H7 (cell line): ENCODE data around the gene IPPK. TPM values are rescaled to one million over a fixed set of nuclear protein-coding genes. Genes with fewer than 3 reads are reported as not detected.

Experiments
- DNase-seq: peaks from one replicate; pipeline ENCODE4 v3.0.0; 2012
- H3K27me3 ChIP-seq: 2 replicates; pipeline ENCODE4 v1.6.0; 2011; ENCODE audit warnings: mild to moderate bottlenecking, low read length; ENCODE audit not compliant: control insufficient read depth, insufficient read depth
- H3K36me3 ChIP-seq: replicated peaks from 2 replicates; pipeline ENCODE4 v1.5.1; 2011; ENCODE audit warnings: low read length; ENCODE audit not compliant: control insufficient read depth, insufficient read depth
- H3K4me3 ChIP-seq: 2 replicates; pipeline ENCODE4 v1.5.1; 2011; ENCODE audit warnings: low read depth, mild to moderate bottlenecking, control low read depth, low read length, moderate library complexity; ENCODE audit not compliant: insufficient read depth
- total RNA-seq: library from RNA; depleted of rRNA; stranded (reverse); fragments of >200 nt; shearing (Covaris generic); gene quantifications from 2 replicates; pipeline ENCODE4 v1.2.3, GENCODE V29; 2014

The IPPK gene
- total RNA-seq, 1 experiment from 2014 or later: 10.6 TPM

DNA sequence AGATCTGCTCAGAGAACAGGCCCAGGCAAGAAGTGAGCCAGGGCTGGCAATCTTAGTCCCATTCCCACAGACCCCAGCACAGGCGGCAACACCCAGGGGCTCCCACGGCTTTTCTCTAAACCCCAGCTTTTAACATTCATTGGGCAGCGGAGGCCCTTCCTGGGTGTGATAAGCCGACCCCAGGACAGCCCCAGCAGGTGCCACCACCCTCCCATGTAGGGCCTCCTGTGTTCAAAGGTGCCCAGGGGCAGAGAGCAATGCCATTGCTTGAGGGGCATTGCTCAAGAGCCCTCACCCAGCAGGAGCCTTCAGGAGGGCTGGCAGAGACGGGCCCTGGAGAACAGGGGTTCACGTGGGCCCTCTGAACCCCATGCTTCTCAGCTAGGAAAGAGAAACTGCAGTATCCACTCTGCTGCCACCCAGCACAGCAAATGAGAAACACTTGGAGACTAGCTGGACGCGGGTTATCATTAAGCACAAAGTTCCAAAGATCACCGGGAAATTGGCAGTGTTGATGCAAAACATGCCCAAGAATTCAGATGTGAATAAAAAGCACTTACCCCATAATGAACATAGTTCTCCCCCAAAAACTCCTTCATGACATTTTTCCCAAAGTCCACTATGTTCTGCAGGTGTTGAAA lies 13.9 kb downstream of the IPPK start:
- no peak overlapping the region for H3K4me3 ChIP-seq
- DNase-seq: peak; percentile 33
- peaks cover 1% of the 10 kb centered on the region for H3K36me3 ChIP-seq
- no peaks in the 10 kb centered on the region for H3K27me3 ChIP-seq

GRCh38 chr9:92655366-92655765 lies 14.6 kb downstream of the IPPK start:
- Histone ChIP-seq H3K4me3 (no peak overlapping the region), H3K27me3 (no peaks in the 10 kb centered on the region), H3K36me3 (peaks cover 1% of the 10 kb centered on the region)
- peak; percentile 24 for DNase-seq

DNA sequence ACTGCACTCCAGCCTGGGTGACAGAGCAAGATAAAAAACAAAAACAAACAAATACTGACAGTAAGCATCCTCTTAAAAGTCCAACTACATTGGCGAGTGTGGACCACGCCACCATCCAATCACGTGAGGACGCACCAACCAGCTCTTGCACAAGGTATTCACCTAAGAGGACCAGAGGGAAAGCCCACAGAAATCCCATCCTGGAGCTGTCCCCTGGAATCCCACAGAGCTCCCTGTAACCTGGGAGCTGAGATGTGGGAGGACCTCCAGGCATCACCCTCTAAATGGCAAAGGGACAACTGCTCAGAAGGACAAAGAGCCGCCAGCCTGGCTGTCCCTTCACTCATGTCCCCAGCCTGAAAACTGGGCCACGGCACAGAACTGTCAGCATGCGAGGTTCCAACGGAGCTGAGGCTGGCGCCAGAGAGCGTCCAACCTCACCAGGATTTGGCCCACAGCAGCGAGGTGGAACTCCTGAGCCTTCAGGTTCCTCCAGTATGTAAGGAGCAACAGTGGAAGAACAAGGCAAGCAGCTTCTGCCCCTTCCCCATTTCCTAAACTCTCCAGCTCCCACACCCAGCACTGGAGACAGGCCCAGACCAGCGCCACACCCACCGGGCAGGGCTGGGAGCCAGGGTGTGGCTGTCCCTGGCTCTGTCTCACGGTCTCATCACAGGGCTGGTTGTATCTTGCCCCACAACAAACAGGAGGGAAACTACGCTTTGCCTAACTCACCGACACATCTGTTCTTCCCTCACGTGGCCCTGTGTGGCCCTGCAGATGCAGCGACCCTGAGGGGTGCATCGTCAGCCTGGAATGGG lies 15.2 kb downstream of the IPPK start:
- H3K27me3 ChIP-seq: no peaks in the 10 kb centered on the region
- no peak overlapping the region for H3K4me3 ChIP-seq
- H3K36me3 ChIP-seq: peaks cover 1% of the 10 kb centered on the region
- DNase-seq: peak; percentile 37

DNA sequence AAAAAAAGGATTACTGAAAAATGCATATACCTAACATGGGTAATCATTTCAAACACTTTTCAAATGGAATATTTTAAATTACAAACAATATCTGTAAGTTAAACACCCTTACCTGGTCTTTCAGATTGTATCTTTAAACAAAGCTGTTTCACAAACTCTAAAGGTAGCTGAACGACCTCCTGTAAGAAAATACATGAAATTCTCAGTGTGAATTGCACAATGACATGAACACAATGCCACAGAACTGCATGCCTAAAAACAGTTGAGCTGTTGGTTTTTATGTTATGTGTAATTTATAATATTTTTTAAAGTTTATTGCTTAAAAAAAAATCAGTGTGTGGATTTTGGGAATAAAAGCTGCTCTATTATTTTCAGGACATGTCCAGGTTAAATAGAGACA lies 17.5 kb downstream of the IPPK start:
- no peak overlapping the region for H3K4me3 ChIP-seq
- H3K27me3 ChIP-seq: no peaks in the 10 kb centered on the region
- peaks cover 4% of the 10 kb centered on the region for H3K36me3 ChIP-seq
- DNase-seq: no peak

DNA sequence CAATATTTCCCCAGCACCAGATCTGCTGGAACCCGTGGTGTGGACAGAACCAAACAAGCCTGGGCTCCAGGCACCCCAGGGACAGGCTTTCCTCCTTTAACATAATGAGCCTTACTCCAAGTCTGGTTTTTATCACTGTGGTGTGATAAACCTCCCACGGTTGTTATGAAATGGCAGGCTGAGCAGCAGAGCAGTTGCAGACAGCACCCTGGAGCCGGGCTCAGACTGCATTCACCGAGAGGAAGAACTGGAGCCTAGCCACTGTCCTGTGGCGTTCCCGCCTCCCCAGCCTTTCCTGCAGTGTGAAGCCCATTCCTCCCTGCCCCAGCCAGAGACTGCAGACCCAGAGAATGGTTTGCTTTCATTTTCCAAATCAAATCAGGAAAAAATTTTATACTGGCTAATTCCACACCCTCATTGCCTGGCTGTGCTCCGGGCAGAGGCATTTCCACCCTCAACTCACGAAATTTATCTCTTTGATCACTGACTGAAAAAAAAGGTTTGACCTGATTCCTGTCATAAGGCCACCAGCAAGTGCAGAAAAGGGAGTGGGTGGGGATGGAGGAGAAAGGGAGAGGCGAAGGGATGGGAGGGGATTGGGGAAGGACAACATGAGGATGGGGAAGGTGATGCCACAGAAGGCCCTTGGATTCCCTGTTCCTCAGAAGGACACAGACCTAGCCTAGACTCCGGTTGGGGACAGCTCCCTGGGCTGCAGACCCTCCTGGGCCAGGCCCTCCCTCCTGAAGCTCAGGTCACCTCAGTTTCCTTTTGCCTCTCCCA lies 18.9 kb downstream of the IPPK start:
- peaks cover 4% of the 10 kb centered on the region for H3K36me3 ChIP-seq
- no peak overlapping the region for H3K4me3 ChIP-seq
- H3K27me3 ChIP-seq: no peaks in the 10 kb centered on the region
- DNase-seq: peak; percentile 6

DNA sequence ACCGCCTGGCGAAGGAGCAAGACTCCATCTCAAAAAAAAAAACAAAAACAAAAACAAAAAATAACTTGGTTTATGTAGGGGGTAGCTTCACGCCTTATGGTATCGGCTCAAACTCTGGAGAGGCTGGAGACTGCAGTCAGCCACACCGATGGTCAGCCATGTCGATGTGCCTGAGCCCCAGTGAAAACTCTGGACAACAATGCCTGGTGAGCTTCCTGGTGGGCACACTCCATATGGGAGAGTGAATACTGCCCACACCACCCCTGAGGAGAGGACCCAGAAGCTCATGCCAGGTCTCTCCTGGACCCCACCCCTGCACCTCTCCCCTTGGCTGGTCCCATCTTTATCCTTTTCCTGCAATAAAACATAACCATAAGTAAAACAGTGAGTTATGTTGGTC lies 19.6 kb downstream of the IPPK start:
- no peak for DNase-seq
- H3K4me3 ChIP-seq: no peak overlapping the region
- no peaks in the 10 kb centered on the region for H3K27me3 ChIP-seq
- H3K36me3 ChIP-seq: peaks cover 4% of the 10 kb centered on the region

DNA sequence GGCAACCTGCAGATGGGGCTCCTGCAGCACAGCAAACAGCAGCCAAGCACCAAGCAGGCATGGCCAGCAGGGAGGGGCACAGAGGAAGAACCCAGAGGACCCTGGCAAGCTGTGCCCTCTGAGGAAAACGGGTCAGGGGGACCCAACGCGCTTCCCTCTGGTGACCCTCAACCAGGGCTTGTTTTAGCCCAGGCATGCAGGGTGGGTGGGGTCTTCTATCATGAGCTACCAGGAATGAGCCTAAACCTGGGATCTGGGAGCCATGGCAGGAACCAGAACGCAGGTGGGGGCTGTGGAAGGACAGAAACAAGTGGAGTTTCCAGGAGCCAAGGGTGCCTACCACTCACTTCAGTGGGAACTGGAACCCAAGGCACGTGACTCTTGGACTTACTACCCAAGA lies 20.9 kb downstream of the IPPK start:
- Histone ChIP-seq H3K4me3 (no peak overlapping the region), H3K27me3 (no peaks in the 10 kb centered on the region), H3K36me3 (peaks cover 4% of the 10 kb centered on the region)
- DNase-seq: peak; percentile 28

DNA sequence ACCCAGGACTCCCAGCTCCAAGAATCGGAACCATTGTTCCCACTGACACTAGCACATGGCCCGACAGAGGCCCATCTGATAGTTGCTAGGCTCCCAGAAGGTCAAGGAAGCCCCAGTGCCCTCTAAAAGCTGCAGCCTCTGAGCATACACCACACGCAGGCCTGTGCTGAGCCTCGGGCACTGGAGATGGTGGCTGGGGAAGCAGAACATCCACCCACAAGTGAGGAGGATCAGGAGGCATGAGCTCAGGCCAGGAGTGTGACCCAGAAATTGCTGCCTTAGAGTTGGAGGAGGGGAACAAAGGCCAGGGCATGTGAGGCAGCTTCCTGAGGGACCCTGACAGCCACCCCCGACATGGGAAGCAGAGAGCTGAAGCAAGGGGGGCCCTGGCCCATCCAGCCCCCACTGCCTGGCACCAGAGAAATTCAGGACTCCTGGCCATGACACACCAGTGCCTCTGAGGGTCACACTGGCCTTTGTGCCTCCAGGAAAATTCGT lies 21.4 kb downstream of the IPPK start:
- Histone ChIP-seq H3K27me3 (no peaks in the 10 kb centered on the region), H3K36me3 (peaks cover 4% of the 10 kb centered on the region), H3K4me3 (no peak overlapping the region)
- DNase-seq: no peak

GRCh38 chr9:92647671-92648473 lies 22.1 kb downstream of the IPPK start:
- Histone ChIP-seq H3K27me3 (no peaks in the 10 kb centered on the region), H3K36me3 (peaks cover 5% of the 10 kb centered on the region), H3K4me3 (no peak overlapping the region)
- no peak for DNase-seq

DNA sequence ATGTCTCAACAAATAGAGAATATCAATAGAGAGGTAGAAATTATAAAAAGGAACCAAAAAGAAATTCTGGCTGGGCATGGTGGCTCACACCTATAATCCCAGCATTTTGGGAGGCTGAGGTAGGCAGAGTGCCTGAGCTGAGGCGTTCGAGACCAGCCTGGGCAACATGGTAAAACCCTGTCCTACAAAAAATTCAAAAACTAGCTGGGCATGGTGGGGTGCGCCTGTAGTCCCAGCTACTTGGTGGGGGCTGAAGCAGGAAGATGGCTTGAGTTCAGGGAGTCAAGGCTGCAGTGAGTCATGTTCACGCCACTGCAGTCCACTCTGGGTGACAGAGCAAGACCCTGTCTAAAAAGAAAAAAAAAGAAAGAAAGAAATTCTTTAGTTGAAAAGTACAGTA lies 24.9 kb downstream of the IPPK start:
- DNase-seq: no peak
- Histone ChIP-seq H3K4me3 (no peak overlapping the region), H3K36me3 (peaks cover 8% of the 10 kb centered on the region), H3K27me3 (no peaks in the 10 kb centered on the region)

DNA sequence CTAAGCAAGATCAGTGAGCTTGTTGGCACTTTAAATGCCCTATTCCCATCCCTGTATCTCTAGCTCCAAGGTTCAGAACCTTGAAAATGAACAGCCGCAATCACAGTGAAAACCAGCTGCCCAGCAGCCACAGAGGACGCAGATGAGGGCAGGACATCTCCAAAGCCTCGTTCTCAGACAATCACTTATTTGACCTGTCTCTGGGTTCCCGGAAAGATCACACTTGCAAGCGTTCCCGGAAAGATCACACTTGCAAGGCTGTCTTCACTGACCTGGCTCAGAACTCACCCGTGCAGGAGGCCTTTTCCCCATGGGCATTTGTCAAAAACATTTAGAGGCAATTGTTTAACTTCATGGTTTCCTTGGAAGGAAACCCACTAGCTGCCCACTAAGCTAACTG lies 25.7 kb downstream of the IPPK start:
- Histone ChIP-seq H3K27me3 (no peaks in the 10 kb centered on the region), H3K36me3 (peaks cover 8% of the 10 kb centered on the region), H3K4me3 (no peak overlapping the region)
- DNase-seq: no peak

DNA sequence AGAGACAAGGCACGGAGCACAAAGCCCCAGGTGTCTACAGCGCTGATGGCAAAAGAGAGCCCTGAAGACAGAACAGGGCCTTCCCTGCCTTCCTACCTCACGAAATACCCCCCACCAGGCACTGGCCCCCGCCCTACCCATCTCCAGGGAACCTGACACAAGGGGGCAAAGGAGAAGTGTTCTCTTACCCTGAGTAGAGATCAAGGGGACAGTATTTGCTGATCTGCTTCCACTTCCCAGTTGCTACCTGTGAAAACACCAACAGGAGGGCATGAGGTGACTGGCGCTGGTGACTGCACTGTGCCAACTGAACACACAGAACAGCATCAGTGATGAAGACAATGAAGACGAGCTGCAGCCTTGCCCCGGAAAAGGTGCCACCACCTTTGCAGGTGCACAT lies 27.4 kb downstream of the IPPK start:
- no peaks in the 10 kb centered on the region for H3K27me3 ChIP-seq
- H3K4me3 ChIP-seq: no peak overlapping the region
- H3K36me3 ChIP-seq: peaks cover 4% of the 10 kb centered on the region
- peak; percentile 25 for DNase-seq

GRCh38 chr9:92642041-92642451 lies 27.9 kb downstream of the IPPK start:
- Histone ChIP-seq H3K4me3 (no peak overlapping the region), H3K27me3 (no peaks in the 10 kb centered on the region), H3K36me3 (peaks cover 7% of the 10 kb centered on the region)
- peak; percentile 25 for DNase-seq
